ENCODE data around the gene EEF2K.

DNA sequence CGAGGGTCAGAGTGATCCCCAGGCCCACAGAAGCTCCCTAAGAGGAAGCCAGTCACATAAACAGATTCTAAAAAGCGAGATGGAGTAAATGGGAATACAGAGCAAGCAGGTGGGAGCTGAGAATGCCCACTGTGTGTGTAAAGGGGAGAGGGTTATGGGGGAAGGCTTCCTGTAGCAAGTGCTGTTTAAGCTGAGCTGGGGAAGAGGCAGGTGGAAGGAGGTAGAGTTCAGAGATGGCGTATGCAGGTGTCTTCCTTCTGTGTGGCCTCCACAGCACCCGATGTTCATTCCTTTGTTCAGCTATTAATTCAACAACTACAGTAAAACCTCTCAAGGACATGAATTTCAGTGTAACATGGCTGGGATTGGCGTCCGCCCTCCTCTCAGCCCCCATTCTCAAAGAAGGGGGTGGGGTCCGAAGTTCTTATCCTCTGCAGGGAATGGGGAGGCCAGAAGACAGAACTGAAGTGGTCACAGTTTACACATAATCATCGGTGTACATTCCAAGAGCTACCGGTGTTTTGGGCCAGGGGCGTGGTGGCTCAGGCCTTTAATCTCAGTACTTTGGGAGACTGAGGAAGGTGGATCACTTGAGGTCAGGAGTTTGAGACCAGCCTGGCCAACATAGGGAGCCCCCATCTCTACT, 1.8 kb downstream of the EEF2K start:
- TF ChIP-seq GATA2 (IDR thresholded peaks at IDR 0.05; ENCODE audit: low read depth, low read length), result no peak
- TF ChIP-seq GATA3 (IDR thresholded peaks at IDR 0.05; ENCODE audit: low read depth, low read length), result no peak
